GM12878 (cell line): ENCODE measurements around the gene STK32A. TPM values are rescaled to one million over a fixed set of nuclear protein-coding genes. Genes with fewer than 3 reads are reported as not detected.

ENCODE experiments used
- ATAC-seq: fragments of 200-7000 bp; cut with Tn5 transposase; 3 replicates; pipeline ENCODE4 v1.9.1; 2020; ENCODE audit warnings: mild to moderate bottlenecking, moderate library complexity
- BruUV-seq: library from RNA; stranded (reverse); fragments of 400-500 nt; replicated peaks from 2 replicates; lab custom pipeline; 2021; lab: Mats Ljungman, UMichigan
- CTCF ChIA-PET: fragments of 300-600 bp; sonication (Branson Sonifier 250); formaldehyde crosslinking; extraction: SDS; loops from one replicate; lab custom pipeline; 2021; ENCODE audit warnings: inconsistent platforms; lab: Yijun Ruan, JAX
- POLR2A ChIA-PET: fragments of 350-600 bp; formaldehyde crosslinking; extraction: SDS; loops from one replicate; lab custom pipeline; 2021; ENCODE audit warnings: inconsistent platforms; lab: Charles Lee
- RAD21 ChIA-PET: fragments of 300-600 bp; sonication (Branson Sonifier 250); formaldehyde crosslinking; loops from one replicate; lab custom pipeline; 2023; ENCODE audit warnings: antibody characterized with exemption; ENCODE audit not compliant: unreplicated experiment; lab: Charles Lee
- SMC1A ChIA-PET: fragments of 300-600 bp; sonication (Branson Sonifier 250); formaldehyde crosslinking; loops from one replicate; lab custom pipeline; 2023; ENCODE audit not compliant: unreplicated experiment, uncharacterized antibody; lab: Charles Lee
- DNase-seq: peaks from one replicate; pipeline ENCODE4 v3.0.0-alpha.2; 2011; ENCODE audit warnings: low read depth, low spot score
- FAIRE-seq: peaks from 3 replicates; lab custom pipeline; 2011; peaks lifted over from hg19 to GRCh38; lab: Jason Lieb, UNC
- H2AFZ ChIP-seq: 2 replicates; pipeline ENCODE4 v1.6.0; 2011; ENCODE audit warnings: low read depth, low read length, control low read depth; ENCODE audit not compliant: control insufficient read depth
- H3K27ac ChIP-seq: 2 replicates; pipeline ENCODE4 v1.5.1; 2011; ENCODE audit warnings: control low read depth; ENCODE audit not compliant: control insufficient read depth, insufficient read depth
- H3K27me3 ChIP-seq, 2 experiments: replicated peaks in 1 of 2; 2 replicates each; pipeline versions ENCODE4 v1.6.0 to v1.6.1; 2011; ENCODE audit warnings: low read length in 1 of 2; ENCODE audit not compliant: control insufficient read depth in 2 of 2, insufficient read depth in 2 of 2
- H3K36me3 ChIP-seq, 2 experiments: 2 replicates each; pipeline ENCODE4 v1.5.1; 2011; ENCODE audit warnings: low read length in 1 of 2; ENCODE audit not compliant: control insufficient read depth in 2 of 2, insufficient read depth in 2 of 2
- H3K4me1 ChIP-seq: 2 replicates; pipeline ENCODE4 v1.6.1; 2011; ENCODE audit warnings: mild to moderate bottlenecking, low read length, moderate library complexity, mixed read lengths; ENCODE audit not compliant: control insufficient read depth, insufficient read depth
- H3K4me2 ChIP-seq: 2 replicates; pipeline ENCODE4 v1.6.0; 2011; ENCODE audit warnings: control low read depth; ENCODE audit not compliant: control insufficient read depth, insufficient read depth
- H3K4me3 ChIP-seq: fragments of 200-600 bp; sonication (generic); 2 replicates; pipeline ENCODE4 v1.5.1; 2016
- H3K79me2 ChIP-seq: 2 replicates; pipeline ENCODE4 v1.6.0; 2011; ENCODE audit warnings: low read length; ENCODE audit not compliant: control insufficient read depth, insufficient read depth
- H3K9ac ChIP-seq: 2 replicates; pipeline ENCODE4 v1.8.0; 2011; ENCODE audit warnings: low read length, control low read depth, mixed read lengths; ENCODE audit not compliant: control insufficient read depth, insufficient read depth
- H3K9me3 ChIP-seq: replicated peaks from 3 replicates; pipeline ENCODE4 v1.5.1; 2011; ENCODE audit warnings: mild to moderate bottlenecking, low read length; ENCODE audit not compliant: control insufficient read depth, insufficient read depth
- H4K20me1 ChIP-seq: 2 replicates; pipeline ENCODE4 v1.6.0; 2011; ENCODE audit not compliant: control insufficient read depth, insufficient read depth
- SRF ChIP-seq, 2 experiments: IDR thresholded peaks; 2 replicates each; pipeline ENCODE4 v1.6.1; 2011; ENCODE audit warnings: low read depth in 2 of 2, low read length in 2 of 2, mild to moderate bottlenecking in 1 of 2, moderate library complexity in 1 of 2
- ZNF24 ChIP-seq: fragments of 450-650 bp; IDR thresholded peaks from 2 replicates; pipeline ENCODE4 v1.6.1; 2017; ENCODE audit warnings: antibody characterized with exemption, mild to moderate bottlenecking
- WGBS: methylation state at CpG from one replicate; pipeline ENCODE4 v1.1.6; 2016; ENCODE audit warnings: low lambda C conversion rate; ENCODE audit not compliant: insufficient replicate concordance, insufficient coverage; ENCODE audit errors: missing lambda C conversion rate; 5-methylcytosine and 5-hydroxymethylcytosine counted together
- in situ Hi-C: fragments of 300-500 bp; cut with MboI; formaldehyde crosslinking; loops from 9 replicates; pipeline ENCODE4 v1.14.3; 2018; ENCODE audit warnings: mixed read lengths
- intact Hi-C: fragments of 100-400 bp; cut with micrococcal nuclease; formaldehyde crosslinking; loops from one replicate; pipeline ENCODE4 v1.14.2; 2022; ENCODE audit not compliant: unreplicated experiment
- polyA plus RNA-seq, 11 experiments: library from polyadenylated mRNA; depleted of rRNA in 4 of 11; unstranded in 6 of 11; stranded (reverse) in 5 of 11; fragments of >200 nt; fragmentation: Nextera tagmentation in 4 of 11; fragmentation: Illumina TruSeq in 1 of 11; extraction: Ambion mirVana in 4 of 11; extraction: Trizol in 1 of 11; gene quantifications; 1 replicate in 1 of 11; 2 replicates in 10 of 11; pipeline versions ENCODE4 v1.2.1 to v1.2.3, GENCODE V29; 2011 to 2016; ENCODE audit warnings: inconsistent platforms in 2 of 11, missing spikeins in 2 of 11, low read depth in 1 of 11
- total RNA-seq, 4 experiments: library from RNA; depleted of rRNA in 3 of 4; stranded (reverse); fragments of >200 nt in 3 of 4; fragmentation: Illumina TruSeq in 1 of 4; extraction: Trizol in 1 of 4; gene quantifications; 2 replicates each; pipeline versions ENCODE4 v1.2.1 to v1.2.3, GENCODE V29; 2013 to 2021
- TF ChIP-seq, protein P1 (sequence below): IDR thresholded peaks from 2 replicates; pipeline ENCODE4 v1.6.1; 2012; ENCODE audit warnings: improper control_type of control experiment, low read depth, low read length; ENCODE audit not compliant: insufficient replicate concordance
- TF ChIP-seq, protein P2 (sequence below): fragments of 450-650 bp; IDR thresholded peaks from 2 replicates; pipeline ENCODE4 v1.6.1; 2016; ENCODE audit warnings: mild to moderate bottlenecking
- TF ChIP-seq, protein P3 (sequence below): fragments of 450-650 bp; IDR thresholded peaks from 2 replicates; pipeline ENCODE4 v1.6.1; 2018; ENCODE audit warnings: mild to moderate bottlenecking, low read depth, moderate library complexity; ENCODE audit not compliant: partially characterized antibody
- TF ChIP-seq, protein P4 (sequence below): IDR thresholded peaks from 2 replicates; pipeline ENCODE4 v1.6.1; 2011; ENCODE audit warnings: mild to moderate bottlenecking, low read depth, low read length, moderate library complexity; ENCODE audit not compliant: insufficient replicate concordance

Gene STK32A
- total and polyA plus RNA-seq, 10 of the 15 experiments (the other 5 are each of a cell fraction or from before 2014, with no cell fraction given), result under 0.01 to 0.10 TPM; not detected in 8

DNA sequence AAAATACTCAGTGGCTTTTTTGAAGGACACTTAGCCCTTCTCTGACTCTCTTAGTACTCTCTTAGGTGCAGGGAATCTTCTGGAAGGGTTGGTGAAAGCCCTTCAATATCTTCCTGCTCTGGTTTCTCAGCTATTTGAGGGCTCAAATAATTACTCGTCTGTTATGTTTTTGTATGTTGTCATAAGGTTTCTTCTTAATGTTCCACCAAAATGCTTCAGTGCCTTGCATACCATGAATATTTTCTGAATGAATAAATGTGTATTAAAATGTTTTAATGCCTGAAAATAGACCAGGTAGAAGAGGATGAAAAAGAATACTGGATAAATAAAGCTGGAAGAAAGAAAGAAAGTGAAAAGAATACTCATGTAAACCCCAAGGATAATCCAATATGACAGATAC, 124.3 kb downstream of the STK32A start:
- RAD21 ChIA-PET, result no interaction called here

More for the DNA sequence above, 124.3 kb downstream of the STK32A start:
- TF ChIP-seq, protein P1, sequence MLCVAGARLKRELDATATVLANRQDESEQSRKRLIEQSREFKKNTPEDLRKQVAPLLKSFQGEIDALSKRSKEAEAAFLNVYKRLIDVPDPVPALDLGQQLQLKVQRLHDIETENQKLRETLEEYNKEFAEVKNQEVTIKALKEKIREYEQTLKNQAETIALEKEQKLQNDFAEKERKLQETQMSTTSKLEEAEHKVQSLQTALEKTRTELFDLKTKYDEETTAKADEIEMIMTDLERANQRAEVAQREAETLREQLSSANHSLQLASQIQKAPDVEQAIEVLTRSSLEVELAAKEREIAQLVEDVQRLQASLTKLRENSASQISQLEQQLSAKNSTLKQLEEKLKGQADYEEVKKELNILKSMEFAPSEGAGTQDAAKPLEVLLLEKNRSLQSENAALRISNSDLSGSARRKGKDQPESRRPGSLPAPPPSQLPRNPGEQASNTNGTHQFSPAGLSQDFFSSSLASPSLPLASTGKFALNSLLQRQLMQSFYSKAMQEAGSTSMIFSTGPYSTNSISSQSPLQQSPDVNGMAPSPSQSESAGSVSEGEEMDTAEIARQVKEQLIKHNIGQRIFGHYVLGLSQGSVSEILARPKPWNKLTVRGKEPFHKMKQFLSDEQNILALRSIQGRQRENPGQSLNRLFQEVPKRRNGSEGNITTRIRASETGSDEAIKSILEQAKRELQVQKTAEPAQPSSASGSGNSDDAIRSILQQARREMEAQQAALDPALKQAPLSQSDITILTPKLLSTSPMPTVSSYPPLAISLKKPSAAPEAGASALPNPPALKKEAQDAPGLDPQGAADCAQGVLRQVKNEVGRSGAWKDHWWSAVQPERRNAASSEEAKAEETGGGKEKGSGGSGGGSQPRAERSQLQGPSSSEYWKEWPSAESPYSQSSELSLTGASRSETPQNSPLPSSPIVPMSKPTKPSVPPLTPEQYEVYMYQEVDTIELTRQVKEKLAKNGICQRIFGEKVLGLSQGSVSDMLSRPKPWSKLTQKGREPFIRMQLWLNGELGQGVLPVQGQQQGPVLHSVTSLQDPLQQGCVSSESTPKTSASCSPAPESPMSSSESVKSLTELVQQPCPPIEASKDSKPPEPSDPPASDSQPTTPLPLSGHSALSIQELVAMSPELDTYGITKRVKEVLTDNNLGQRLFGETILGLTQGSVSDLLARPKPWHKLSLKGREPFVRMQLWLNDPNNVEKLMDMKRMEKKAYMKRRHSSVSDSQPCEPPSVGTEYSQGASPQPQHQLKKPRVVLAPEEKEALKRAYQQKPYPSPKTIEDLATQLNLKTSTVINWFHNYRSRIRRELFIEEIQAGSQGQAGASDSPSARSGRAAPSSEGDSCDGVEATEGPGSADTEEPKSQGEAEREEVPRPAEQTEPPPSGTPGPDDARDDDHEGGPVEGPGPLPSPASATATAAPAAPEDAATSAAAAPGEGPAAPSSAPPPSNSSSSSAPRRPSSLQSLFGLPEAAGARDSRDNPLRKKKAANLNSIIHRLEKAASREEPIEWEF, result no peak
- TF ChIP-seq, protein P2, sequence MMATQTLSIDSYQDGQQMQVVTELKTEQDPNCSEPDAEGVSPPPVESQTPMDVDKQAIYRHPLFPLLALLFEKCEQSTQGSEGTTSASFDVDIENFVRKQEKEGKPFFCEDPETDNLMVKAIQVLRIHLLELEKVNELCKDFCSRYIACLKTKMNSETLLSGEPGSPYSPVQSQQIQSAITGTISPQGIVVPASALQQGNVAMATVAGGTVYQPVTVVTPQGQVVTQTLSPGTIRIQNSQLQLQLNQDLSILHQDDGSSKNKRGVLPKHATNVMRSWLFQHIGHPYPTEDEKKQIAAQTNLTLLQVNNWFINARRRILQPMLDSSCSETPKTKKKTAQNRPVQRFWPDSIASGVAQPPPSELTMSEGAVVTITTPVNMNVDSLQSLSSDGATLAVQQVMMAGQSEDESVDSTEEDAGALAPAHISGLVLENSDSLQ, result no peak
- TF ChIP-seq ZNF24, result no peak
- TF ChIP-seq SRF (IDR thresholded peaks at IDR 0.05; ENCODE audit: low read depth in 2 of 2, low read length in 2 of 2), result no peak
- TF ChIP-seq, protein P3, sequence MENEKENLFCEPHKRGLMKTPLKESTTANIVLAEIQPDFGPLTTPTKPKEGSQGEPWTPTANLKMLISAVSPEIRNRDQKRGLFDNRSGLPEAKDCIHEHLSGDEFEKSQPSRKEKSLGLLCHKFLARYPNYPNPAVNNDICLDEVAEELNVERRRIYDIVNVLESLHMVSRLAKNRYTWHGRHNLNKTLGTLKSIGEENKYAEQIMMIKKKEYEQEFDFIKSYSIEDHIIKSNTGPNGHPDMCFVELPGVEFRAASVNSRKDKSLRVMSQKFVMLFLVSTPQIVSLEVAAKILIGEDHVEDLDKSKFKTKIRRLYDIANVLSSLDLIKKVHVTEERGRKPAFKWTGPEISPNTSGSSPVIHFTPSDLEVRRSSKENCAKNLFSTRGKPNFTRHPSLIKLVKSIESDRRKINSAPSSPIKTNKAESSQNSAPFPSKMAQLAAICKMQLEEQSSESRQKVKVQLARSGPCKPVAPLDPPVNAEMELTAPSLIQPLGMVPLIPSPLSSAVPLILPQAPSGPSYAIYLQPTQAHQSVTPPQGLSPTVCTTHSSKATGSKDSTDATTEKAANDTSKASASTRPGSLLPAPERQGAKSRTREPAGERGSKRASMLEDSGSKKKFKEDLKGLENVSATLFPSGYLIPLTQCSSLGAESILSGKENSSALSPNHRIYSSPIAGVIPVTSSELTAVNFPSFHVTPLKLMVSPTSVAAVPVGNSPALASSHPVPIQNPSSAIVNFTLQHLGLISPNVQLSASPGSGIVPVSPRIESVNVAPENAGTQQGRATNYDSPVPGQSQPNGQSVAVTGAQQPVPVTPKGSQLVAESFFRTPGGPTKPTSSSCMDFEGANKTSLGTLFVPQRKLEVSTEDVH, result no peak
- TF ChIP-seq, protein P4, sequence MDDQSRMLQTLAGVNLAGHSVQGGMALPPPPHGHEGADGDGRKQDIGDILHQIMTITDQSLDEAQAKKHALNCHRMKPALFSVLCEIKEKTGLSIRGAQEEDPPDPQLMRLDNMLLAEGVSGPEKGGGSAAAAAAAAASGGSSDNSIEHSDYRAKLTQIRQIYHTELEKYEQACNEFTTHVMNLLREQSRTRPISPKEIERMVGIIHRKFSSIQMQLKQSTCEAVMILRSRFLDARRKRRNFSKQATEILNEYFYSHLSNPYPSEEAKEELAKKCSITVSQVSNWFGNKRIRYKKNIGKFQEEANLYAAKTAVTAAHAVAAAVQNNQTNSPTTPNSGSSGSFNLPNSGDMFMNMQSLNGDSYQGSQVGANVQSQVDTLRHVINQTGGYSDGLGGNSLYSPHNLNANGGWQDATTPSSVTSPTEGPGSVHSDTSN, result no peak
- Histone ChIP-seq H3K36me3 (no peaks in the 10 kb centered on the region), H3K27me3 (no peaks in the 10 kb centered on the region; a peak in 1 of 4 replicates), H2AFZ (no peak overlapping the region), H3K27ac (no peak overlapping the region), H3K4me2 (no peak overlapping the region), H3K79me2 (no peaks in the 10 kb centered on the region), H3K4me3 (no peak overlapping the region), H3K4me1 (no peaks in the 10 kb centered on the region), H3K9me3 (no peaks in the 10 kb centered on the region), H4K20me1 (no peaks in the 10 kb centered on the region), H3K9ac (no peak overlapping the region)
- FAIRE-seq, result no peak
- in situ Hi-C loops, result no loop called here
- ChIA-PET CTCF (interaction anchor here (3.7 kb wide), 1 partner anchor 10 kb away, joined by 13 read pairs; no protein-coding TSS in a partner anchor), SMC1A (interaction anchor here (1.3 kb wide), 1 partner anchor 269 kb away, joined by 3 read pairs; no protein-coding TSS in a partner anchor), POLR2A (interaction anchor here (0.5 kb wide), 1 partner anchor 14 kb away, joined by 3 read pairs; no protein-coding TSS in a partner anchor)
- intact Hi-C loops, result no loop called here
- 43% methylated on average over 1 of the region's 1 CpG for whole genome bisulfite sequencing
- DNase-seq, result no peak
- BruUV-seq, result no TSS peak
- no peak for ATAC-seq
